HEK293T (cell line): ENCODE measurements around the gene LCN9.

ENCODE experiments used
- CTCF ChIA-PET: fragments of 350-600 bp; formaldehyde crosslinking; extraction: SDS; loops from one replicate; lab custom pipeline; 2021; ENCODE audit warnings: antibody characterized with exemption, inconsistent platforms; lab: Yijun Ruan, JAX
- POLR2A ChIA-PET: fragments of 350-600 bp; formaldehyde crosslinking; extraction: SDS; loops from one replicate; lab custom pipeline; 2020; ENCODE audit warnings: antibody characterized with exemption, inconsistent platforms; lab: Yijun Ruan, JAX
- DNase-seq: peaks from one replicate; pipeline ENCODE4 v3.0.0; 2012; ENCODE audit warnings: mixed read lengths; ENCODE audit errors: extremely low spot score
- ARNT ChIP-seq: fragments of 450-650 bp; IDR thresholded peaks from 2 replicates; pipeline ENCODE4 v1.6.1; 2017; ENCODE audit warnings: mild to moderate bottlenecking
- BHLHE40 ChIP-seq: fragments of 450-650 bp; IDR thresholded peaks from 2 replicates; pipeline ENCODE4 v1.6.1; 2016; ENCODE audit warnings: mild to moderate bottlenecking, moderate library complexity, borderline replicate concordance
- CTBP1 ChIP-seq: fragments of 450-650 bp; IDR thresholded peaks from 2 replicates; pipeline ENCODE4 v1.6.1; 2016; ENCODE audit warnings: borderline replicate concordance
- ELF4 ChIP-seq: fragments of 450-650 bp; IDR thresholded peaks from 2 replicates; pipeline ENCODE4 v1.6.1; 2017; ENCODE audit warnings: antibody characterized with exemption
- FOXA1 ChIP-seq: fragments of 450-650 bp; IDR thresholded peaks from 2 replicates; pipeline ENCODE4 v1.6.1; 2016; ENCODE audit warnings: mild to moderate bottlenecking
- FOXK2 ChIP-seq: fragments of 450-650 bp; IDR thresholded peaks from 2 replicates; pipeline ENCODE4 v1.6.1; 2016; ENCODE audit warnings: mild to moderate bottlenecking
- FOXM1 ChIP-seq: fragments of 450-650 bp; IDR thresholded peaks from 2 replicates; pipeline ENCODE4 v1.6.1; 2017; ENCODE audit warnings: mild to moderate bottlenecking, borderline replicate concordance
- HDGF ChIP-seq: fragments of 450-650 bp; IDR thresholded peaks from 2 replicates; pipeline ENCODE4 v1.6.1; 2017; ENCODE audit warnings: antibody characterized with exemption, borderline replicate concordance
- L3MBTL2 ChIP-seq: fragments of 450-650 bp; conservative IDR thresholded peaks from 2 replicates; pipeline ENCODE4 v1.6.1; 2016; ENCODE audit warnings: mild to moderate bottlenecking
- LEF1 ChIP-seq: fragments of 450-650 bp; IDR thresholded peaks from 2 replicates; pipeline ENCODE4 v1.6.1; 2017; ENCODE audit warnings: mild to moderate bottlenecking, borderline replicate concordance
- NFRKB ChIP-seq: fragments of 450-650 bp; IDR thresholded peaks from 2 replicates; pipeline ENCODE4 v1.6.1; 2016; ENCODE audit warnings: mild to moderate bottlenecking, moderate library complexity
- SP1 ChIP-seq: fragments of 450-650 bp; IDR thresholded peaks from 2 replicates; pipeline ENCODE4 v1.6.1; 2017
- SUZ12 ChIP-seq: fragments of 450-650 bp; IDR thresholded peaks from 2 replicates; pipeline ENCODE4 v1.6.1; 2016; ENCODE audit warnings: mild to moderate bottlenecking
- TARDBP ChIP-seq: fragments of 450-650 bp; IDR thresholded peaks from 2 replicates; pipeline ENCODE4 v1.6.1; 2016
- ZNF384 ChIP-seq: fragments of 450-650 bp; IDR thresholded peaks from 2 replicates; pipeline ENCODE4 v1.6.1; 2016
- TF ChIP-seq, protein P1 (sequence below): fragments of 450-650 bp; IDR thresholded peaks from 2 replicates; pipeline ENCODE4 v1.6.1; 2016

The LCN9 gene

DNA sequence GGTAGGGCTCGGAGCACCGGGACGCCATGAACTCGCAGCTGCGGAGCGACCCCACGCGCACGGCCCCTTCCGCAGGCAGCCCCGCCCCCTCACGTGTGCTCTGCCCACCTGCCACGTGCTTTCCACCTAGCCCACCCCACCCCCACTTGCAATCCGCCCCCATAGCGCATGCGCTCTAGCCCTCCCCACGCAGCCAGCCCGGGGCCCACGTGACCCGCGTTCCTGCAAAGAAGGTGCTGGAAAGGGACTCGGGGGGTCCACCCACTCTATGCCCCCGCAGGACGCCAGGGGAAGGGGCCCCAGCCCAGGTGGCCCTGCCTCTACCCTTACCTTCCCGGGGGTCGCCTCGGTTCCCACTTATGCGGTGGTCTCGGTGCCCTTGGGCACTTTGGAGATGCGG, 36.3 kb downstream of the LCN9 start, which contains the start of gene SOHLH1:
Gene SOHLH1 (minus strand): TSS at position 42 of the 400 bp plus-strand sequence. CDS start 14 bp downstream, at position 28.
- ChIA-PET CTCF (no interaction called here), POLR2A (no interaction called here)
- no peak for TF ChIP-seq TARDBP
- TF ChIP-seq FOXK2: no peak
- DNase-seq: no peak

DNA sequence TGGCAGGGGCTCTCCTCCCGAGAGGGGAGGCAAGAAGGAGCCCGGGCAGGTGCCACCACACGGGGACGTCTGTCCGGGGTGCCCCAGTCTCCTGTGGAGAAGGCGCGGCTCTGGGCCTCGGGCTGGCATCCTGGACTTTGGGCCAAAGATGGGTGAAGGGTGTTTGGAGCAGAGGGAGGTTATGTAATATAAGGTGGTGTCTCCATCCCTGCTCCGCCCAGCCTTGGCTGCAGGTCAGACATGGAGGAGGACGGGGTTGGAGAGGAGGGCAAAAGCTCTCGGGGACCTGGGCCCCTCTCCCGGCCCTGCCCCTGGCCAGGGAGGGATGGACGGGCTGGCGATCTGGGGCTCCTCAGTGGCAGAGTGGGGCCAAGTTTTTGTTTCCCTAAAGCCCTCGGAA, 37.4 kb downstream of the LCN9 start:
- TF ChIP-seq ELF4: no peak
- no peak for TF ChIP-seq CTBP1
- TF ChIP-seq SUZ12: no peak
- no peak for TF ChIP-seq ZNF384
- TF ChIP-seq SP1: no peak
- TF ChIP-seq TARDBP: no peak
- TF ChIP-seq, protein P1, sequence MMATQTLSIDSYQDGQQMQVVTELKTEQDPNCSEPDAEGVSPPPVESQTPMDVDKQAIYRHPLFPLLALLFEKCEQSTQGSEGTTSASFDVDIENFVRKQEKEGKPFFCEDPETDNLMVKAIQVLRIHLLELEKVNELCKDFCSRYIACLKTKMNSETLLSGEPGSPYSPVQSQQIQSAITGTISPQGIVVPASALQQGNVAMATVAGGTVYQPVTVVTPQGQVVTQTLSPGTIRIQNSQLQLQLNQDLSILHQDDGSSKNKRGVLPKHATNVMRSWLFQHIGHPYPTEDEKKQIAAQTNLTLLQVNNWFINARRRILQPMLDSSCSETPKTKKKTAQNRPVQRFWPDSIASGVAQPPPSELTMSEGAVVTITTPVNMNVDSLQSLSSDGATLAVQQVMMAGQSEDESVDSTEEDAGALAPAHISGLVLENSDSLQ: no peak
- no peak for TF ChIP-seq FOXM1
- TF ChIP-seq ARNT: no peak
- no peak for TF ChIP-seq LEF1
- no peak for TF ChIP-seq BHLHE40
- TF ChIP-seq FOXA1: no peak
- no peak for TF ChIP-seq FOXK2
- ChIA-PET CTCF (no interaction called here), POLR2A (no interaction called here)
- DNase-seq: no peak

DNA sequence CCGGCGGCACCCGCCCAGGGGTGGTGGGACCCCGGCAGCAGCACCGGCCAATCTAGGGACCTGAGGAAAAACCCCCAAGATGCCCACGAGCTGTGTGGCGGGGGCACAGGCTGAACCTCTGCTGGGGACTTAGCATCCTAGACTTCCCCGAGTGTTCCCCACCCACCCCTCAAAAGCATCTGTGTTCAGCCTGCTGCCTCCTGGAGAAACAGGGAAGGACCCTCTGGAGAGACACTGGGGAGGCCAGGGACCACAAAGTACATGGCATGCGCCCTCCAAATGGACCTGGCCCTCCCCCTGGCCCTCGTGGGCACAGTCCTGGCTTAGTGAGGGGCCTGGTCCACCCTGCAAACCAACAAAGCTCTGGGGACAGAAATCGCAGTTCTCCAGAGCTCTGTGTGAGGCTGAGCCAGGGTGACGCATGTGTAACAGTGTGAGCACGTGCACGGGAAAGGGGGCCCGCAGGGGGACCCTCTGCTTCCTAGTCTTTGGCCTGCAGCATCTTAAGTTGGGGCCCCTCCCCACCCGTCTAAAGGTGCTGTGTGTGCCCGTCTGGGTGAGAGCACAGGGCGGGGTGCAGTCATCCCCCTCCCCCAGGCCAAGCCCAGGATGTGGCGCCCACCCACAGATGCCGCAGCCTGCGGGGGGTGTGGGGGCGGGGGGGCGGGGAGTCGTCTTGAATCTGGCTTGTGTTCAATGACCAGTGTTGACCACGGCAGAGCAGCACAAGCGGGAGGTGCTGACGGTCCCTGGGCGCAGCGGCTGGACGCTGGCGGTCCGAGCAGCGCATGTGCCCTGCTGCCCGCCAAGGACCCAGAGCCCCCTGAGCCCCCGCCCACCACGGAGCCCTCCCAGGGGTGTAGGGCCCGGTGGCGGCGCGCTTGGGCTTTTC, 38.2 kb downstream of the LCN9 start:
- peak; percentile 27 for DNase-seq
- CTCF ChIA-PET: no interaction called here
- POLR2A ChIA-PET: no interaction called here
- TF ChIP-seq ZNF384 (no peak), L3MBTL2 (no peak), CTBP1 (no peak), TARDBP (no peak), NFRKB (no peak), LEF1 (no peak), HDGF (no peak), BHLHE40 (no peak), FOXA1 (no peak), ARNT (no peak), SUZ12 (no peak), SP1 (no peak), FOXK2 (no peak)
- TF ChIP-seq, protein P1: no peak

DNA sequence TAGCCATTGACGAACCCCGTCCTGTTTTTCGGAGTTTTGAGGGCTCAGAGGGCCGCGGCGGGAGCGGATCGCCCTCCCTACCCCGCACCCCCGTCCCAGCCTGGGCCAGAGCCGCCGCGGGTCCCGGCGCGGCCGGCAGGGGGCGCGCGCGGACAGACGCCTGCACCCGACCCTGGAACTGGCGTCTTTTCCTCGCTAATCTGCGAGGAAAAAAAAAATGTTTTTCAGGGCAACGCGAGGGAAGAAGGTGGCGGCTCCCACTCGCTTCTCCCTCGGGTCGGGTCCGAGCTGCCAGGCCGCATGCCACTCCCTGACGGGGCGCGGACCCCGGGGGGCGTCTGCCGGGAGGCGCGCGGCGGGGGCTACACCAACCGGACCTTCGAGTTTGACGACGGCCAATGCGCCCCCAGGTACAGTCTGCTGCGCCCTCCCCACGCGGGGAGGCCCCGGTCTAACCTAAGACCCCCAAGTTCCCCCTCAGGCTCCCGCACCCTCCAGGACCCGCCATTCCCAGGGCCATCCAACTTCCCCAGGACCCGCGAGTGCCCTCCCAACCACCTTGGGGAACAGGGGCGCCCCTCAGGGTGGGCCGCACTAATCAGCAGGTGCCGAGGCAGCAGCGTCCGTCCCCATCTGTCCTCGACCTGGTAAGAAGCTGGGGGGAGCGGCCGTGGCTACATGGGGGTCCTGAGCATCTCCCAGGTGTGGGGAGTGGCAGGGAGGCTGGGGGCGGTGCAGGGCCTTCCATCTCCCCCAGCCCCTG, 39.0 kb downstream of the LCN9 start, which contains the start of gene KCNT1:
Gene KCNT1 (plus strand): TSS at position 227 of the 763 bp plus-strand sequence. CDS start 74 bp downstream, at position 301.
- CTCF ChIA-PET: interaction anchor here (0.6 to 0.7 kb wide), 4 partner anchors 35 to 521 kb away, joined by 3 to 4 read pairs (median 3); no protein-coding TSS in a partner anchor
- DNase-seq: peak; percentile 93
- no peak for TF ChIP-seq HDGF
- peak; percentile 38; the same call in 1 of the 2 replicates for TF ChIP-seq L3MBTL2
- TF ChIP-seq ZNF384: no peak
- POLR2A ChIA-PET: no interaction called here

DNA sequence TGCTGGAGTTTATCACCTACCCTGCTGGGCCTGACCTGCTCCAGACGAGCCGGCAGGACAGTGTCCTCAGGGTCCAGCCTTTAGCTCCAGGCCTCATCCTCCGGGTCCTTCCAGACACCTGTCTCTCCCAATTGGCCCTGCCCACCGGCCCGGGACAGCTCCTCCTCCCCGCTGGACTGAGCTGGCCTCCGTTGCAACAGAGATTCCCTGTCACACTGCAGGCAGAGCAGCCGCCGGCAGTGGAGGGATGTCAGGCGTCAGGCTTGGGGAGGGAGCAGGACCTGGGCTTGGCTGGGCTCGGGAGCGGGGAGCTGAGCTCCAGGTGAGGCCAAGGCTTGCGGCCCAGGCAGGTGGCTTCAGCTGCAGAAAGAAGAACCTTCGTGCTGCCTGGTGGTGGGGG, 40.6 kb downstream of the LCN9 start:
- no peak for DNase-seq
- TF ChIP-seq FOXM1 (no peak), FOXA1 (no peak), LEF1 (no peak), SUZ12 (no peak), ARNT (no peak), NFRKB (no peak), HDGF (no peak), CTBP1 (no peak), ELF4 (no peak)
- TF ChIP-seq, protein P1: no peak
- ChIA-PET POLR2A (no interaction called here), CTCF (no interaction called here)

DNA sequence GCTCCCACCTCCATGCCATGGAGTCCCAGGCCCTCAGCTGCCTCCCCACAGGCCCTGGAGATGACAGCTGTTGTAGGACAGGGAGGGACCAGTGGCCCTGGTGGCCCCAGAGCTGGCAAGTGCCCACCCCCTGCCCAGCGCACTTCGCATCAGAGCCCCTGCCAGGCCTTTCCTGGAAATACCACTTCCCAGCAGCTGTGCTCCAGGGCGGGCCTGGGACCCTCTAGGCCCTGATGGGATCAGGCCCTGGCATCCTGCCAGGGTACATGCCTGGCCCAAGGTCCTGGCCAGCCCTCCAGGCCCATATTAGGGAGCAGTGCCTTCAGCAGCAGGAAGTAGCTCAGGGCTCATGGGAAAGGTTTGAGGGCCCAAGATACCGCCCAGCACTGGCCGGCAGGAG, 41.4 kb downstream of the LCN9 start:
- CTCF ChIA-PET: no interaction called here
- POLR2A ChIA-PET: no interaction called here
- TF ChIP-seq CTBP1 (no peak), ARNT (no peak), FOXA1 (no peak), FOXK2 (no peak), L3MBTL2 (no peak), NFRKB (no peak), TARDBP (no peak), ZNF384 (no peak), FOXM1 (no peak), LEF1 (no peak), SUZ12 (no peak), HDGF (no peak), BHLHE40 (no peak), SP1 (no peak), ELF4 (no peak)
- TF ChIP-seq, protein P1: no peak
- DNase-seq: no peak
